PC-9 (cell line): ENCODE results near the gene GPER1. TPM values are rescaled to one million over a fixed set of nuclear protein-coding genes. Genes with fewer than 3 reads are reported as not detected.

ENCODE experiments used
- BruUV-seq: library from RNA; stranded (reverse); fragments of 400-500 nt; replicated peaks from 2 replicates; lab custom pipeline; 2021; lab: Mats Ljungman, UMichigan
- CTCF ChIA-PET: fragments of 300-600 bp; sonication (Branson Sonifier 250); formaldehyde crosslinking; loops from one replicate; lab custom pipeline; 2022; ENCODE audit warnings: antibody characterized with exemption; lab: Charles Lee
- POLR2A ChIA-PET: fragments of 300-600 bp; sonication (Branson Sonifier 250); formaldehyde crosslinking; loops from one replicate; lab custom pipeline; 2022; ENCODE audit warnings: antibody characterized with exemption; ENCODE audit not compliant: unreplicated experiment; lab: Charles Lee
- DNase-seq, 2 experiments: peaks; one replicate each; pipeline versions ENCODE4 v3.0.0 to v3.0.0-alpha.2; 2015 to 2022; ENCODE audit warnings: mixed read lengths in 1 of 2
- H2AFZ ChIP-seq: fragments of 200-600 bp; sonication (generic); 2 replicates; pipeline ENCODE4 v1.8.1; 2017; ENCODE audit warnings: antibody characterized with exemption
- H3F3A ChIP-seq: fragments of 200-600 bp; sonication (generic); 2 replicates; pipeline ENCODE4 v1.8.1; 2017; ENCODE audit warnings: antibody characterized with exemption, mild to moderate bottlenecking, low read depth; ENCODE audit not compliant: insufficient read depth
- H3K27ac ChIP-seq: fragments of 200-600 bp; sonication (generic); 2 replicates; pipeline ENCODE4 v1.6.1; 2016; ENCODE audit warnings: mixed run types
- H3K27me3 ChIP-seq: fragments of 200-600 bp; sonication (generic); 2 replicates; pipeline ENCODE4 v1.6.1; 2016; ENCODE audit warnings: low read depth, mixed run types; ENCODE audit not compliant: insufficient read depth
- H3K36me3 ChIP-seq: fragments of 200-600 bp; sonication (generic); 2 replicates; pipeline ENCODE4 v1.6.1; 2016; ENCODE audit warnings: low read depth, mixed run types
- H3K4me1 ChIP-seq: fragments of 200-600 bp; sonication (generic); replicated peaks from 2 replicates; pipeline ENCODE4 v1.6.1; 2016; ENCODE audit warnings: mixed run types; ENCODE audit not compliant: insufficient read depth
- H3K4me2 ChIP-seq: fragments of 200-600 bp; sonication (generic); 2 replicates; pipeline ENCODE4 v1.6.1; 2017; ENCODE audit warnings: mixed run types
- H3K4me3 ChIP-seq: fragments of 200-600 bp; sonication (generic); 2 replicates; pipeline ENCODE4 v1.6.1; 2016; ENCODE audit warnings: mixed run types
- H3K79me2 ChIP-seq: fragments of 200-600 bp; sonication (generic); 2 replicates; pipeline ENCODE4 v1.6.1; 2017; ENCODE audit warnings: low read depth, mixed run types
- H3K9me2 ChIP-seq: fragments of 200-600 bp; sonication (generic); 2 replicates; pipeline ENCODE4 v1.8.1; 2017; ENCODE audit warnings: mild to moderate bottlenecking; ENCODE audit not compliant: insufficient read depth
- H3K9me3 ChIP-seq: fragments of 200-600 bp; sonication (generic); 2 replicates; pipeline ENCODE4 v1.8.1; 2016; ENCODE audit warnings: low read depth; ENCODE audit not compliant: insufficient read depth
- H4K20me1 ChIP-seq: fragments of 200-600 bp; sonication (generic); 2 replicates; pipeline ENCODE4 v1.8.1; 2017; ENCODE audit not compliant: insufficient read depth
- CTCF ChIP-seq: fragments of 200-600 bp; sonication (generic); conservative IDR thresholded peaks from 2 replicates; pipeline ENCODE4 v1.6.1; 2017; ENCODE audit warnings: mixed run types, antibody characterized with exemption, mild to moderate bottlenecking, moderate library complexity
- EZH2 ChIP-seq: fragments of 200-600 bp; sonication (generic); IDR thresholded peaks from 2 replicates; pipeline ENCODE4 v1.8.0; 2017; ENCODE audit warnings: antibody characterized with exemption, low read depth
- intact Hi-C: fragments of 100-400 bp; cut with micrococcal nuclease; formaldehyde crosslinking; loops from one replicate; pipeline ENCODE4 v1.10.0; 2022; ENCODE audit not compliant: unreplicated experiment
- total RNA-seq: library from RNA; stranded (reverse); gene quantifications from 2 replicates; pipeline ENCODE4 v1.2.3, GENCODE V29; 2021

The GPER1 gene
- total RNA-seq, 1 experiment from 2014 or later = 0.37 TPM

DNA sequence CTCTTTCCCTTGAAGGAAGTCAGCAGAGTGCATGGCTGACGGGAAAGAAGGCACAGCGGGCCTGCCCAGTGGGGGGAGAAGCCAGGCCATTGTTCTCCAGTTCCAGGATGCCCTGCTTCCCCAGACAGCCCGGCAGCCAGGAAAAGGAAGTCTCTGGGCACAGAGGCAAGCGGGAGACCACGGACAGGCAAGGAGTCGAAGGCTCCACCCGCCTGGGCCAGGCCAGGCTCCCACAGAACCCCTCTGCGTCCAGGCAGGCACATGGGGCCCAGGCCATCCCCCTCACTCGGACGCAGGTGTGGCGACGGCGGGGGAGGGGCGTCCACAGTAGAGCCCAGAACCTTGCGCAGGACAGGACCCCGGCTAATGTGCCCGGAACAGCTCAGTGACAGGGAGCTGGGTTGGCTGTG lies 34.9 kb upstream of the GPER1 start:
- H3K9me3 ChIP-seq = no peaks in the 10 kb centered on the region
- DNase-seq = no peak
- ChIA-PET POLR2A (no interaction called here), CTCF (no interaction called here)
- no peaks in the 10 kb centered on the region for H3K27me3 ChIP-seq
- H3K4me1 ChIP-seq = peaks cover 3% of the 10 kb centered on the region
- no peak overlapping the region for H2AFZ ChIP-seq
- no peak overlapping the region for H3K27ac ChIP-seq
- no peaks in the 10 kb centered on the region for H3K9me2 ChIP-seq
- no peak overlapping the region for H3K4me3 ChIP-seq
- H3K36me3 ChIP-seq = no peaks in the 10 kb centered on the region
- peaks cover 12% of the 10 kb centered on the region for H4K20me1 ChIP-seq
- H3K4me2 ChIP-seq = no peak overlapping the region
- intact Hi-C loops = no loop called here
- BruUV-seq = no TSS peak
- H3K79me2 ChIP-seq = no peaks in the 10 kb centered on the region
- TF ChIP-seq CTCF = no peak
- TF ChIP-seq EZH2 = no peak
- peaks cover 7% of the 10 kb centered on the region; the same call in 1 of the 2 replicates for H3F3A ChIP-seq

DNA sequence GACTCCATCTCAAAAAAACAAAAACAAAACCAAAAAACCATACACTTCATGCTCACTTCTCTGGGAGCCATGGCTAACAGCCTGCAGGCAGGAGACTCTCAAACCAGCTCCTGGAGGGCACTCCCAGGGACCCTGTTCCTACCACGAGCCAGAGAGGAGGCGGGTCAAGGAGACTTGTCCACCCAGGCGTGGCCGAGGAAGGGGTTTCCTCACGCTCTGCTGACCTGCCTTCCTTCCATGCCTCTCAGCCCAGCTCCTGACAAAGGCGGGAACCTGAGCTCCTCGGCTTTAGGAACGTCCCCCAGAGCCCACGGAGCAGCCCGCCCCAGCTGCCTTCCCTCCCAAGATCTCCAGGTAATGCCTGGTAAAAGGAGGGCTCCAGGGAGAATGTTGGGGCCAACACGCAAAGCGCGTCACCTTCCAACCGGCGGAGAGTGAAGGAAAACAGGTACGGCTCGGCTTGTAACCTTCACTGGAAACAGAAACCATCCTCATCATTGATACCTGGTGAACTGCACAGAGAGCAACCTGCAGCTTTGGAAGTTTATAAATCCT lies 34.0 kb upstream of the GPER1 start:
- POLR2A ChIA-PET = no interaction called here
- no peak for DNase-seq

DNA sequence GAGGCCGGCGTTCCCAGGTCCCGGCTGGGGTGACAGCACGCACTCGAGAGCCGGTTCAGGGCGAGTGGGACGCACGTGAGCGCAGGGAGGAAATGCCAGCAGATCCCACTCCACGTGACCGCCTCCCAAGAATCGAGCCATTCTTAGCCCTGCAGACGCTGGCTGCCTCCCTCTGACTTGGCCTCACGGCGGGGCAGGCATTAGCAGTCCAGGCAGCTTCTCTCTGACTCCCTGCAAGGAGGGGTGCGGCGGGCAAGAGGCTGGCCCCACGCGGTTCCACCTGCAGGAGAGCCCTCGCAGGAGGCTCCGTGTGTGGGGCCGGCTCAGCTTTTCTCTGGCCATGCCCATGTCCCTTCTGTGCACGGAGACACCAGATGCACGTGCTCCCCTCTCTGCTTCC lies 33.5 kb upstream of the GPER1 start:
- H2AFZ ChIP-seq = no peak overlapping the region
- H3K36me3 ChIP-seq = no peaks in the 10 kb centered on the region
- CTCF ChIA-PET = interaction anchor here (0.6 kb wide), 1 partner anchor 63 kb away, joined by 3 read pairs; no protein-coding TSS in a partner anchor
- TF ChIP-seq CTCF (no peak), EZH2 (no peak)
- POLR2A ChIA-PET = no interaction called here
- no peaks in the 10 kb centered on the region for H3K9me2 ChIP-seq
- H3K79me2 ChIP-seq = no peaks in the 10 kb centered on the region
- BruUV-seq = no TSS peak
- no peak overlapping the region for H3K4me2 ChIP-seq
- H3K27ac ChIP-seq = no peak overlapping the region
- DNase-seq = no peak
- no peaks in the 10 kb centered on the region for H3K9me3 ChIP-seq
- intact Hi-C loops = no loop called here
- no peaks in the 10 kb centered on the region for H3K4me1 ChIP-seq
- H4K20me1 ChIP-seq = peaks cover 1% of the 10 kb centered on the region; the same call in 1 of the 2 replicates
- H3K4me3 ChIP-seq = no peak overlapping the region
- no peaks in the 10 kb centered on the region for H3K27me3 ChIP-seq
- peaks cover 5% of the 10 kb centered on the region; the same call in 1 of the 2 replicates for H3F3A ChIP-seq

More for the DNA sequence above, 34.0 kb upstream of the GPER1 start:
- Histone ChIP-seq H3K4me3 (no peak overlapping the region), H3K36me3 (no peaks in the 10 kb centered on the region), H3K4me1 (no peaks in the 10 kb centered on the region), H3K27ac (no peak overlapping the region), H3K27me3 (no peaks in the 10 kb centered on the region), H3F3A (peaks cover 1% of the 10 kb centered on the region; the same call in 1 of the 2 replicates), H3K79me2 (no peaks in the 10 kb centered on the region), H4K20me1 (peaks cover 7% of the 10 kb centered on the region), H3K9me3 (no peaks in the 10 kb centered on the region), H2AFZ (no peak overlapping the region), H3K4me2 (no peak overlapping the region), H3K9me2 (no peaks in the 10 kb centered on the region)
- CTCF ChIA-PET = interaction anchor here (0.6 kb wide), 1 partner anchor 63 kb away, joined by 3 read pairs; no protein-coding TSS in a partner anchor
- intact Hi-C loops = no loop called here
- no TSS peak for BruUV-seq
- no peak for TF ChIP-seq CTCF
- TF ChIP-seq EZH2 = no peak
